Measurements from ENCODE around the gene PSMD1.
"Not testable (repeated sequence)": the region's sequence is repeated elsewhere in the genome, so short reads cannot be mapped to it uniquely, and the experiment has no call there.

The PSMD1 gene

DNA sequence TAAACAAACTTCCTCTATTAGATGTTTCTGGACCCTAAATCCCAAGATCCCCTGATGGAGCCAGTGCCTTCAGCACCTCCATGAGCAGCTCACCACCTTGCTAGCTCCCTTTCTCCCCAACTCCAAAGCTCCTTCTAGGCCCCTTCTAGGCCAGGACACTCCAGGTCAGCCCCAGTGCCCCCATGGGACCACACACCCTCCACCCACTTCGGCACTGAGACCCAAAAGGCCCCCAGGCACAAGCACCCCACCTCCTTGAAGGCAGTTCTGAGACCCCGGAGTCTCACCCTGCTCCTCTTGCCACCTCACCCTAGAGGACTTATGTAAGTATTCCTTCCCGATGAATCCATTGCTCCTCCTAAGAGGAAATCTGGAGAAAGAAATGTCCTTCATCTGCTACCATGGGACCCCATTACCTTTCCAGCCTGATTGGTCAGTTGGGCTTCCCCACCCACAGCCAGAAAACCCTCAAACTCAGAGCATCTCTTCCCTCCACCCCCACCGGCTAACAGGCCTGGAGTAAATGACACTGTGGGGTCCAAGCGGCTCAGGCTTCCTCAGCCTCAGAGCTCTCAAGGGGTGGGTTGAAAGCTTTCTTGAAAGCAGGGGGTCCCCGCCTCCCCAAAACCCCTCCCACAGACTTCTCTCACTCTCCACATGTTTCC, 132.0 kb downstream of the PSMD1 start:
- no peak for FAIRE-seq

- no peak for FAIRE-seq
Measured at GRCh38 chr2:231189171-231189530, 132.5 kb downstream of the PSMD1 start.

DNA sequence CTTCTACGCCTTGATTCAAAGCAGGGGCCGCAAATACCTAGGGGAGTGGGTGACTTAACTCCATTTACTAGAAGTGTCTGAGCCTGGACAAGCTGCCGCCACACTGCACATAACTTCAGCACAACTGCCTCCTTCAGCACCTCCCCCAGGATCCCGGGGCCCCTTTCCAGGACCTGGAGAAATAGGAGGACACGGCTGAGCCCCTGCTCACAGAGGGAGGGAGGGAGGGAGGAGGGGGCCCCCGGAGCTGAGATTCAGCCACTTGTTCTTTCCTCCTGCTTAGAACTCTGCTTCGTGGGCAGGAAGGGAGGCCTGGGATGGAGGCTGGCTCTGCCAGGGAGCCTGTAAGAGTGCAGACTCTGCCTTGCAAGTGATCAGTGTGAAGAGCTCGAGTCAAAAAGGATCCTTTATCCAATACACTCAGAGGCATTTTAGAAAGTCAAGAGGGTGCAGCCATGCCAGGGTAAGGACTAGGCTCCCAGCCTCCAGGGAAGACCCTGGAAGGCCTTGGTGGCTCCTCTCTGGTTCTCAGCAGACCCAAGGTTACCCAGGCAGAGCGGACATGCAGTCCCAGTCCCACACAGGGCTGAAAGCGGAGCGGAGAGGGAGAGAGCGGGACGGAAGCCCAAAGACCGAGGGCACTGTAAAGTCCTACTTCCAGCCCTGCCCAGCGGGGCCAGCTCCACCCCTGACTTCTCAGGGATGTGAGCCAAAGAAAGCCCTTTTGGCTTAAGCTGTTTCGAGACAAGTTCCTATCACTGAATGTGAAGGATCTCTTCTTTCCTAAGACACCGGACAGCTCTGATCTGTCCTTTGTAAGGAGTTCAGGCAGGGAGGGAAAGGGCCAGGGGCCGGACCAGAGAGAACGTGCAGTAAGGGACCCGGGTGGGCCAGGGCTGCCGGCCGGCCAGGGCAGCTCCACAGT, 133.2 kb downstream of the PSMD1 start:
- FAIRE-seq = no peak

DNA sequence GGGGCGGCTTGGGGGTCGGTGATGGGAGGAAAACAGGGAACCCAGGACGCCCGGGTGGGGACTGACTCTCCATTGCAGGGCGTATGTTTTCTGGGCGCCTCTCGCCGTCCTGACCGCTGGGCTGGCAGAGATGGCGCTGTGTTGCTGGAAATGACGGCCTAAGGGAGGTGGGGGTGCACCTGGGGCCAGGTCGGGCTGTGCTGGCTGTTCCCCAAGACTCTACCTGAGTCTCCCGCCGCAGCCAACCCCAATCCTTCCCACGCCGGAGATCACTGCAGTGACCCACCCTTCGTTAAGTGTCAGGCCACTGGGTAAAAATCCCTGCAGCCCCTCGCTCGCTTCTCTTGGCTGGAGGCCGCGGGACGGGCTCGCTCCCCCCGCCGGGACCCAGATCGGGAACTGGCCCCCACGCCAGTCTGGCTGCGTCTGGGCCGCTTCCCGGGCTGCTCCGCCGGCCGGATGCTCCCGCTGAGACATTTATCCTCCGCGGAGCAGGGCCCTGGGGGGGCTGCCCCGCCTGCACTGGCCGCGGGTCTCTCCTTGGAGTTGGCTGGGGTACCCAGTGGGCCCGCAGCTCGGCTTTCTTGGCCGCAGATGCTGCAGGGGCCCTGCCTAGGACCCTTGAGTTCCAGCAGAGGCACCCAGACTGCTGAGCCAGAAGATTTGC, 134.0 kb downstream of the PSMD1 start:
- no peak for FAIRE-seq

GRCh38 chr2:231191896-231192872, 135.5 kb downstream of the PSMD1 start:
- FAIRE-seq = no peak

DNA sequence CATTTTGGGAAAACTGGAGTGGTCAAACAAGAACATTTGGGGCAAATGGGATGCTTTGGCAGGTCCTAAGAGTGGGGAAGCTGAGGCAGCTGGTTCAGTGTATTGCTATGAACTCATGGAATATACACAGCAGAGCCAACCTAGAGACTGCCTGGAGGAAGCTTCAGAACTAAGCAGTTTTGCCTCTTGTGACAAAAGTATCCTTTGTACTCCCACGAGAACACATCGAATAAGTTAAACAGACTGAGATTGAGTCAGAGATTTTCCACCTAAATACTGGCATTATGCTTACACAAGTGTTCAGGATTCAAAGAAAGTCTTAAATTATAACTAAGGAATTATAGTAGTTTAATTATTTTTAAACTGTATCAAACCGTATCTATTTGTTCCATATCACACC, 136.5 kb downstream of the PSMD1 start:
- FAIRE-seq = no peak

- FAIRE-seq = no peak
Measured at GRCh38 chr2:231196592-231196991, 139.9 kb downstream of the PSMD1 start.

DNA sequence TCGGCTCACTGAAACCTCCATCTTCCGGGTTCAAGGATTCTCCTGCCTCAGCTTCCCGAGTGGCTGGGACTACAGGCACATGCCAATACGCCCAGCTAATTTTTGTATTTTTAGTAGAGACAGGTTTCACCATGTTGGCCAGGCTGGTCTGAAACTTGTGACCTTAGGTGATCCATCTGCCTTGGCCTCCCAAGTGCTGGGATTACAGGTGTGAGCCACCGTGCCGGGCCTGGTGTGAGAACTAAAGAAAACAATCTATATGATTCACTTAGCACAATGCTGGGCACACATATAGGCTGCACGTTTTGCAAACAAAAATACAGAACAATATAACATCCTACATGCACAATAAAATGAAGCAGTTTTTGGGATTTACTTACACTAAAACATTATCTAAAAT, 140.5 kb downstream of the PSMD1 start:
- FAIRE-seq = not testable (repeated sequence)

- no peak for FAIRE-seq
Measured at GRCh38 chr2:231197706-231198290, 141.1 kb downstream of the PSMD1 start.

DNA sequence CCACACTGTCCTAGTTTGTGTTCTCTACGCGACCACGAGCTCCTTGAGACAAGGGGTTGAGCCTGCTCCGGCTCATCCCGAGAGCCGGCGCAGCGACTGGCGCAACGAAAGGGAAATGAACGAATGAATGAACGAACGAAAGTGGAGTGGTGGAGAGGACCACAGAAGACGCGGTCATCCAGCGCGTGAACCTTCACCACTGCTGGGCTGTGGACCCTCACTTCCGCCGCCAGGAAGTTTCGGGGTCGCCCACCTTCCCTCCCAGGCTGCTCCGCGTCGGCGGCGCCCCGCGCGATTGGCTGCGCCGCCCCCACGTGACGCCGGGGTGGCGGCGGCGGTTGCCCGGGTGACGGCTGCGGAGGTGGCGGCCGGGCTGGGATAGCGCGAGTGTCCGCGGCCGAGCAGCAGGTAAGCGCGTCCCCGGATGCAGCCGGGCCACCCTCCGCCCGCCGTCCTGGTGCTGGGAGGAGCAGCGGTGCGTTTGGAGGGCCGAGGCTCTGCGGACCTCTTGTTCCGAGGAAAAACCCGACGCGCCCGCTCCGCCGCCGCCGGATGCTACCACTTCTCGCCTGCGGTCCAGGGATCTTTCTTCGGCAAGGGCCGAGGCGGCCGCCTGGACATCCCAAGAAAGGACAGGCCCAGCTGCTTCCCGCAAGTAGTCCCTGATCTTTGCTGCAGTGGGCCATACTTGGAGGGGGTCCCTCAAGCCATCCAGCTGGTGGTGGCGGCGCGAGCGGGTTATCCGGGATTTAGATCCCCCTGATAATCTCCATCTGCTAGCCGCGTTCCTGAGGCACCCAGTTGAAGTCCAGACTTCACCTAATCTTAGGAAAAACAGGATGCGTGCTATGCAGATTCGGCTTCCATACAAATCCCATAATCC, 141.9 kb downstream of the PSMD1 start, which contains the start of gene ARMC9:
Gene ARMC9, plus strand, starts transcription at position 341 of the 883 bp plus-strand sequence. CDS start 7,608 bp downstream, outside the sequence.
- no peak for FAIRE-seq

DNA sequence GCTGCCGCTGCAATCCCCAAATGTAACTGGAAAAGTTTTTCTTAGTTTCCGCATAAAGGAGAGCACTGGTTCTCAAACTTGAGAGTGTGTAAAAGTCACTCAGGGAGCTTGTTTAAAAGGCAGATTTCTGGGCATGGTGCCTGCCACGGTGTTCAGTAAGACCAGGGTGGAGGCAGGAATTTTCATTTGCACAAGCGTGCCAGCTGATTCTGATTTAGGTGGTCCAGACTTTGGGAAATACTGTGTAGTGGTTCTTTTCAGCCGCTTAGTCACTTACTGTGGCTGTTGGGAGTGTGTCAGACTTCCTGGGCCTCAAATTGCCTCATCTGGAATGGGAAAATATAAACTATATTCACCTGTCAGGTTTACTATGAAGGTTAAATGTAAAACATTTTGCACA, 142.6 kb downstream of the PSMD1 start:
- FAIRE-seq = no peak

DNA sequence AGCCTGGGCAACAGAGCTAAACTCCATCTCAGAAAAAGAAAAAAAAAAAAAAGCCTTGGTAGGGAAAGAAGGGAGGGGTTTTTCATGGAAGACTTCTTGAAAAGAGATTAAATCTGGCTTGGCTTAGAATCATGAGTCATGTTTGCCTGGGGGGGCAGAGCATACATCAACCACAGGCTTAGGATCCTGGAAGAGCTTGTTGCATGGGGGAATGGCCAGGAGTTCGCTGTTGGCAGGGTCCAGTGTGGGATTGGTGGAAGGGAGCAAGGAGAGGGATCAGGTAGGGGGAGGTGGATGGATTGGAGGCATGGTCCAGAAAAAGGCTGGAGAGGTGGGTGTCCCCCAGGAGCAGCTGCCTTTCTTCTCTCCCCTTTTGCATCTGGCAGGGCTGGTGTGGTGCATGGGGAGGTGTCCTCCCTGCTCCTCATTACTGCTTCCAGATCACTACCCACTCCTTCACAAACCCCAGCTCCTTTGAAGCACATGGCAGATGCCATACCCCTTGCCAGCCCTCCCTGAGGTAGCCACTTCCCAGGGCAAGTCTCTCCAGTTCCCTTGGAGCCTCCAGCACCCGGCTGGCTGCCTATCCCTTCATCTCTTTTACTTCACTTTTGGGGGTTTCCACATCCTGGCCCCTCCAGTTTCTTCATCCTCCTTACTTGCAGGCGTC, 144.3 kb downstream of the PSMD1 start:
- FAIRE-seq = no peak

- no peak for FAIRE-seq
Measured at GRCh38 chr2:231201475-231201814, 144.8 kb downstream of the PSMD1 start.

GRCh38 chr2:231203087-231203486, 146.4 kb downstream of the PSMD1 start:
- FAIRE-seq = no peak

- no peak for FAIRE-seq
Measured at GRCh38 chr2:231204146-231204545, 147.5 kb downstream of the PSMD1 start.

DNA sequence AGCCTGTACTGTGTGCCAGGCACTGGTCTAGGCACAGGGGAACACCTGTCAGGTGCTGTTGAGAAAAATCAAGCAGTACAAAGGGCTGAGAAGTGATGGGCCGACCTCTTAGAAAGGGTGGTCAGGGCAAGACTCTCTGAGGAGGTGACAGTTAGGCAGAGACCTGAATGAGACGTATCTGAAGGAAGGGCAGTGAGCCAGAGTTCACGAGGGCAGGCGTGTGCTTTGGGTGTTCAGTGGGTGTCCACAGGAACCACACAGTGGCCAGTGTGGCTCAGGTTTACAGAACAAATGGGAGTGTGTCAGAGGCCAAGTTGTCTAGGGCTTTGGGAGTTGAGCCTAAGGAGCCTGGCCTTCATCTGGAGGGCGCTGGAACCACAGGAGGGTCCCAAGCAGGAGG, 147.9 kb downstream of the PSMD1 start:
- no peak for FAIRE-seq

GRCh38 chr2:231207734-231208133, 151.1 kb downstream of the PSMD1 start:
- FAIRE-seq = no peak

DNA sequence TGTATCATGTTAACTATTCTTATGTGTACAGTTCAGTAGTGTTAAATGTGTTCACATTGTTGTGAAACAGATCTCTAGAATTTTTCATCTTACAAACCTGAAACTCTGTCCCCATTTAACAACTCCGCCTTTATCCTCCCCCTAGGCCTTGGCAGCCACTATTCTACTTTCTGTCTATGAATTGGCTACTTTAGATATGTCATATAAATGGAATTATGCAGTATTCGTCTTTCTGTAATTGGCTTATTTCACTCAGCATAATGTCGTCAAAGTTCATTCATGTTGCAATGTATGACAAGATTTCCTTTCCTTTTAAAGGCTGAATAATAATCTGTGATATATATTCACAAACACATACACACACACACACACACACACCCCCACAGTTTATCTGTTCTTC, 154.1 kb downstream of the PSMD1 start:
- FAIRE-seq = no peak

DNA sequence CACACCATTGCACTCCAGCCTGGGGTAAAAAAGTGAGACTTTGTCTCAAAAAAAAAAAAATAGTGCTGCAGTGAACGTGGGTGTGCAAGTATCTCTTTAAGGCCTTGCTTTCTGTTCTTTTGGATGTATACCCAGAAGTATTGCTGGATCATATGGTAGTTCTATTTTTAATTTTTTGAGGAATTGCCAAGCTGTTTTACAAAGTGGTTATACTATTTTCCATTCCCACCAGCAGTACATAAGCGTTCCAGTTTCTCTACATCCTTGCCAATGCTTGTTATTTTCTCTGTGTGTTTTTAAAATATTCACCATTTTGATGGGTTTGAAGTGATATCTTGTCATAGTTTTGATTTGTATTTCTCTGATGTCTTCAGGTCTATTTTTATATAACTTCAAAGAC, 154.8 kb downstream of the PSMD1 start:
- no peak for FAIRE-seq

DNA sequence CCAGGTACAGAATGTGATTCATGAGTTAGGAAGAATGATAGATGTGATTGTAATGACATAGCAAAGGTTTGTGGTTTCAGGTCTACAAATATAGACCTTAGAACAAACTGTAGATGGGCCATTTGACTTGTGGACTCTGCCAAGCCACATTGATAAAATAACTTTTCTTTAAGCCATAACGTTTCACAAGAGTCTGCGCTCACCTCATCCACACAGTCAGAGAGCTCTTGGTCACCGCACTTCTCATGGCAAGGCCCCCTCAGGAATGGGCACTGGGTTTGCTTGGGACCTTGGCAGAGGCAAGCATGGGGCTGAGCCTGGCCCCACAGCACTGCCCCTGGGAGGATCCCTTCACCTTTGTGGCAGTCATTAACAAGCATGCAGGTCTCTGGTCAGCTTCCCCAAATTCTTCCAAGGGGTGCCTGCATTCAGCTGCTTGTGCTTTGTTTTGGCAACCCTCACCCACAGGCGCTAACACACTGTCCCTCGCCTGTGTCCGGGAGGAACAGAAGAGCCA, 155.7 kb downstream of the PSMD1 start:
- FAIRE-seq = no peak
